Activated naive CD4-positive, alpha-beta T cell (primary cell): Measurements from ENCODE around the gene GRAMD2B.
"Not testable (repeated sequence)": the region's sequence is repeated elsewhere in the genome, so short reads cannot be mapped to it uniquely, and the experiment has no call there.

ENCODE experiments used
- DNase-seq, 4 experiments: peaks; one replicate each; lab custom pipeline; 2025; lab: John Stamatoyannopoulos, UW

Gene GRAMD2B

GRCh38 chr5:126450346-126450745 is 27.1 kb downstream of the GRAMD2B start:
- DNase-seq = no peak

- DNase-seq = no peak
Observed at GRCh38 chr5:126450907-126451306, 27.7 kb downstream of the GRAMD2B start.

- DNase-seq = no peak
Observed at GRCh38 chr5:126452477-126452876, 29.3 kb downstream of the GRAMD2B start.

- no peak for DNase-seq
Observed at GRCh38 chr5:126454081-126454480, 30.9 kb downstream of the GRAMD2B start.

- DNase-seq = no peak
Observed at GRCh38 chr5:126454535-126454934, 31.3 kb downstream of the GRAMD2B start.

GRCh38 chr5:126455264-126455663 is 32.1 kb downstream of the GRAMD2B start:
- DNase-seq = no peak

- no peak for DNase-seq
Observed at GRCh38 chr5:126455728-126456127, 32.5 kb downstream of the GRAMD2B start.

GRCh38 chr5:126456217-126456820 is 33.1 kb downstream of the GRAMD2B start:
- DNase-seq = no peak

GRCh38 chr5:126460459-126460858 is 37.2 kb downstream of the GRAMD2B start:
- DNase-seq = no peak

- DNase-seq = no peak
Observed at GRCh38 chr5:126460977-126461376, 37.8 kb downstream of the GRAMD2B start.

- DNase-seq = no peak
Observed at GRCh38 chr5:126461838-126462237, 38.6 kb downstream of the GRAMD2B start.

- no peak for DNase-seq
Observed at GRCh38 chr5:126462239-126463014, 39.2 kb downstream of the GRAMD2B start.

- DNase-seq = no peak
Observed at GRCh38 chr5:126464016-126464415, 40.8 kb downstream of the GRAMD2B start.

GRCh38 chr5:126464959-126465358 is 41.8 kb downstream of the GRAMD2B start:
- DNase-seq = no peak

GRCh38 chr5:126468091-126468490 is 44.9 kb downstream of the GRAMD2B start:
- DNase-seq = no peak

GRCh38 chr5:126469536-126470316 is 46.5 kb downstream of the GRAMD2B start:
- no peak for DNase-seq

- DNase-seq = not testable (repeated sequence)
Observed at GRCh38 chr5:126470529-126470928, 47.3 kb downstream of the GRAMD2B start.

GRCh38 chr5:126471247-126471646 is 48.0 kb downstream of the GRAMD2B start:
- DNase-seq = no peak

GRCh38 chr5:126471875-126472537 is 48.8 kb downstream of the GRAMD2B start:
- DNase-seq = no peak

GRCh38 chr5:126472538-126472889 is 49.3 kb downstream of the GRAMD2B start:
- no peak for DNase-seq

- DNase-seq = no peak
Observed at GRCh38 chr5:126477294-126478117, 54.3 kb downstream of the GRAMD2B start.

- DNase-seq = no peak
Observed at GRCh38 chr5:126479810-126480209, 56.6 kb downstream of the GRAMD2B start.
